ENCODE data around the gene ZNF536. TPM values are rescaled to one million over a fixed set of nuclear protein-coding genes. Genes with fewer than 3 reads are reported as not detected.
"Not testable (repeated sequence)": the region's sequence is repeated elsewhere in the genome, so short reads cannot be mapped to it uniquely, and the experiment has no call there.

The ZNF536 gene
- total RNA-seq, 1 experiment from 2014 or later, result not detected

- H3K4me1 ChIP-seq (ENCODE audit: insufficient read depth, low read length), result no peaks in the 10 kb centered on the region
- H3K79me2 ChIP-seq (ENCODE audit: low read length), result no peaks in the 10 kb centered on the region
- no peak overlapping the region for H3K4me2 ChIP-seq (ENCODE audit: low read length)
- H3K4me3 ChIP-seq (ENCODE audit: low read length), result no peak overlapping the region
- no peaks in the 10 kb centered on the region for H3K9me3 ChIP-seq (ENCODE audit: low read length)
- no peak for DNase-seq
- no peak overlapping the region for H3K27ac ChIP-seq (ENCODE audit: low read length)
- POLR2A ChIA-PET (ENCODE audit: unreplicated experiment), result no interaction called here
- BruUV-seq (replicated peaks), result no TSS peak
- no peaks in the 10 kb centered on the region for H3K36me3 ChIP-seq (ENCODE audit: low read depth, low read length)
- H2AFZ ChIP-seq (ENCODE audit: low read length), result no peak overlapping the region
- intact Hi-C loops (cut with micrococcal nuclease), result no loop called here
- CTCF ChIA-PET, result no interaction called here
- no peaks in the 10 kb centered on the region for H3K9me2 ChIP-seq (replicated peaks; ENCODE audit: low read length)
- TF ChIP-seq CTCF (conservative IDR thresholded peaks at IDR 0.05; ENCODE audit: low read depth, low read length), result no peak
- H3K9ac ChIP-seq (ENCODE audit: low read length), result no peak overlapping the region
- H4K20me1 ChIP-seq (ENCODE audit: low read length), result no peaks in the 10 kb centered on the region
- H3K27me3 ChIP-seq (ENCODE audit: low read length), result no peaks in the 10 kb centered on the region
- no peak for ATAC-seq
- H3F3A ChIP-seq (ENCODE audit: low read length, unreplicated experiment), result no peaks in the 10 kb centered on the region
Observed at GRCh38 chr19:30393729-30394480, 21.7 kb downstream of the ZNF536 start.

DNA sequence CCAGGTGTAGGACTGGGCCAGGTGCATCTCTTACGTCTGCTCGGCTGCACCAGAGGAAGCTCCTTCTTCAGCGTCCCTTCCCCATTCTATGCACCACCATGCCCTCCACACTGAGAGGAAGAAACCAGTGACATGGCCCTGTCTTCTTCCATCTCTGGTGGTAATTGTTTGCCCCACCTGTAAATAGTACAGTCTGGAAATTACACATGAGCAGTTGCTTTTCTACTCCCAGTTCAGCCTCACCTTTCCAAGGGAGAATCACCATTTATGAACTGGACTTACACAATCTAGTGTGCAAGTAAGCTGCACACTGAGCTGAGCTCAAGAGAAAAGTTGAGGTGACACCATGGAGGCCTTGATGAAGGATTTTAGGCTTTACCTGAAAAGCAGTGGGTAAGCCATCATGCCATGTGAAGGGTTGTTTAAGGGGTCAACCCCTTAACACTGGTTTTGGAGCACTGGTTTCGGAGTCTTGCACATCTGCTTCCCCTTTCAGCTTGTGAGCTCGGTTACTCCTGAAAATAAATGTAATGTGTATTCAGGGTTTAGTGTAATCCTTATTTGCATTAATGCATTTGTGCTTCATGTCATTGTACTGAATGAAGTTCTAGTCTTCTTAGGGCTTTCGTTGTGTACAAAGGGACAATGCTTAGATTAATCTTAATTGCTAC is 22.4 kb downstream of the ZNF536 start:
- H3K4me1 ChIP-seq (ENCODE audit: insufficient read depth, low read length), result no peaks in the 10 kb centered on the region
- no peaks in the 10 kb centered on the region for H4K20me1 ChIP-seq (ENCODE audit: low read length)
- no TSS peak for BruUV-seq (replicated peaks)
- H3K4me2 ChIP-seq (ENCODE audit: low read length), result no peak overlapping the region
- no peak overlapping the region for H3K27ac ChIP-seq (ENCODE audit: low read length)
- no peak for TF ChIP-seq CTCF (conservative IDR thresholded peaks at IDR 0.05; ENCODE audit: low read depth, low read length)
- TF ChIP-seq EZH2 (IDR thresholded peaks at IDR 0.05; ENCODE audit: low read length, unreplicated experiment), result no peak
- no peak for TF ChIP-seq EZH2phosphoT487 (IDR thresholded peaks at IDR 0.05; ENCODE audit: borderline replicate concordance, low read length)
- no peaks in the 10 kb centered on the region for H3K9me3 ChIP-seq (ENCODE audit: low read length)
- no peaks in the 10 kb centered on the region for H3K79me2 ChIP-seq (ENCODE audit: low read length)
- DNase-seq (no peak), ATAC-seq (no peak)
- no peak overlapping the region for H2AFZ ChIP-seq (ENCODE audit: low read length)
- H3F3A ChIP-seq (ENCODE audit: low read length, unreplicated experiment), result no peaks in the 10 kb centered on the region
- no peaks in the 10 kb centered on the region for H3K9me2 ChIP-seq (replicated peaks; ENCODE audit: low read length)
- intact Hi-C loops (cut with micrococcal nuclease), result no loop called here
- no peaks in the 10 kb centered on the region for H3K36me3 ChIP-seq (ENCODE audit: low read depth, low read length)
- no peak overlapping the region for H3K9ac ChIP-seq (ENCODE audit: low read length)
- CTCF ChIA-PET, result no interaction called here
- H3K4me3 ChIP-seq (ENCODE audit: low read length), result no peak overlapping the region
- POLR2A ChIA-PET (ENCODE audit: unreplicated experiment), result no interaction called here
- no peaks in the 10 kb centered on the region for H3K27me3 ChIP-seq (ENCODE audit: low read length)

DNA sequence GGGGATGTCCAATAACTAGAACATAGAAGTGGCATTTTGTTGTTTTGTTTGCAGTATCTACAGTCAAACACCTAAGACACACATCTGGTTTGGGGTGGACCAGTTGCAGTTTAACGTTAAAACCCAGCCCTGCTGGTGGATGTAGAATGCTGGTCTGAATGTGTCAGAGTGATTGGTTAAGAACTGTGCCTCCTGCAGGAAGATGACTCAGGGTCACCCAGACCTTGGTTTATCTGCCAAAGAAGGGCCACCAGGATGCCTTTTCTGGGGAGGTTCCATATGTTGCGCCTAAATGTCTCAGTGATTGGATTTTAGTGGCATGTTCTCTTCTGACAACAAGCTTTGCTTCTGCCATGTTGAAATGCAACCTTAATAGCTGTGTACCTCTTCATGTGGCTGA is 23.1 kb downstream of the ZNF536 start:
- CTCF ChIA-PET, result no interaction called here
- intact Hi-C loops (cut with micrococcal nuclease), result no loop called here
- no TSS peak for BruUV-seq (replicated peaks)
- TF ChIP-seq EZH2phosphoT487 (IDR thresholded peaks at IDR 0.05; ENCODE audit: borderline replicate concordance, low read length) (no peak), CTCF (conservative IDR thresholded peaks at IDR 0.05; ENCODE audit: low read depth, low read length) (no peak), EZH2 (IDR thresholded peaks at IDR 0.05; ENCODE audit: low read length, unreplicated experiment) (no peak)
- Histone ChIP-seq H3K27ac (ENCODE audit: low read length) (no peak overlapping the region), H3K4me2 (ENCODE audit: low read length) (no peak overlapping the region), H3K36me3 (ENCODE audit: low read depth, low read length) (no peaks in the 10 kb centered on the region), H3K4me1 (ENCODE audit: insufficient read depth, low read length) (no peaks in the 10 kb centered on the region), H3K9me3 (ENCODE audit: low read length) (no peaks in the 10 kb centered on the region), H3F3A (ENCODE audit: low read length, unreplicated experiment) (no peaks in the 10 kb centered on the region), H3K4me3 (ENCODE audit: low read length) (no peak overlapping the region), H4K20me1 (ENCODE audit: low read length) (no peaks in the 10 kb centered on the region), H3K9me2 (replicated peaks; ENCODE audit: low read length) (no peaks in the 10 kb centered on the region), H3K79me2 (ENCODE audit: low read length) (no peaks in the 10 kb centered on the region), H3K27me3 (ENCODE audit: low read length) (no peaks in the 10 kb centered on the region), H2AFZ (ENCODE audit: low read length) (no peak overlapping the region), H3K9ac (ENCODE audit: low read length) (no peak overlapping the region)
- POLR2A ChIA-PET (ENCODE audit: unreplicated experiment), result no interaction called here
- DNase-seq, result no peak
- no peak for ATAC-seq

GRCh38 chr19:30398539-30398938 is 26.4 kb downstream of the ZNF536 start:
- CTCF ChIA-PET; BruUV-seq (replicated peaks): not testable (repeated sequence)

More at GRCh38 chr19:30398539-30398938, 26.4 kb downstream of the ZNF536 start:
- ATAC-seq; H3F3A ChIP-seq (ENCODE audit: low read length, unreplicated experiment); H2AFZ ChIP-seq (ENCODE audit: low read length); H3K9me3 ChIP-seq (ENCODE audit: low read length); H3K36me3 ChIP-seq (ENCODE audit: low read depth, low read length); H3K9me2 ChIP-seq (replicated peaks; ENCODE audit: low read length); H3K4me3 ChIP-seq (ENCODE audit: low read length); H3K27ac ChIP-seq (ENCODE audit: low read length); H3K4me1 ChIP-seq (ENCODE audit: insufficient read depth, low read length); H3K4me2 ChIP-seq (ENCODE audit: low read length); H3K79me2 ChIP-seq (ENCODE audit: low read length); POLR2A ChIA-PET (ENCODE audit: unreplicated experiment); intact Hi-C loops (cut with micrococcal nuclease); H4K20me1 ChIP-seq (ENCODE audit: low read length); H3K9ac ChIP-seq (ENCODE audit: low read length); H3K27me3 ChIP-seq (ENCODE audit: low read length); DNase-seq: not testable (repeated sequence)
